ENCODE data around the gene WDR17. TPM values are rescaled to one million over a fixed set of nuclear protein-coding genes. Genes with fewer than 3 reads are reported as not detected.
A peak's percentile ranks its signal among the peaks of the same experiment; 100 is the strongest.

Gene WDR17
- total RNA-seq, 2 donors from 2014 or later: 3.5 to 7.3 TPM

DNA sequence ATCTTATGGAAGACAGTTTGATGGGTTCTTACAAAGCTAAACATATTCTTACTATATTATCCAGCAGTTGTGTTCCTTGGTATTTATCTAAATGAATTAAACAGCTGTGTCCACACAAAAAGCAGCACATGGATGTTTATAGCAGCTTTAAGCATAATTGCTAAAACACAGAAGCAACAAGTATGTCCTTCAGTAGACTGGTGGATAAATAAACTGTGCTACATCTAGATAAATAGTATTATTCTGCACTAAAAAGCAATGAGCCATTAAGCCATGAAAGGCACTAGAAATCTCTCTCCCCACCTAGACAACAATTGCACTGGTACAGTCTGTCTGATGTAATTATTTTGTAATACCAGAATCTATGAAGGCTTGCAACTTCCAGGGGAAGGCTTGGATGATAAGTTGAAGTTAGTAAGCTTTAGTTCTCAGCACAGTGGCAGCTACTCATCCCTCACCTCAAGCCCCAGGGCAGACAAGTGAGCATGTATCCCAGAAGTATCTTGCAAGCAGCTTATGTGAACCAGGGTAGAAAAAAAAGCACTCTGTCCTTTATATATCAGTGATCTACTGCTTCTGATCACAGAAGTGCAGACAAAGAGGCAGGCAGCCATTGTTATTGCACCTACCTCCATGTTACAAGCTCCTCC, 36.9 kb downstream of the WDR17 start:
- H3K27ac Mint-ChIP-seq: no peak overlapping the region
- TF ChIP-seq, protein P1, sequence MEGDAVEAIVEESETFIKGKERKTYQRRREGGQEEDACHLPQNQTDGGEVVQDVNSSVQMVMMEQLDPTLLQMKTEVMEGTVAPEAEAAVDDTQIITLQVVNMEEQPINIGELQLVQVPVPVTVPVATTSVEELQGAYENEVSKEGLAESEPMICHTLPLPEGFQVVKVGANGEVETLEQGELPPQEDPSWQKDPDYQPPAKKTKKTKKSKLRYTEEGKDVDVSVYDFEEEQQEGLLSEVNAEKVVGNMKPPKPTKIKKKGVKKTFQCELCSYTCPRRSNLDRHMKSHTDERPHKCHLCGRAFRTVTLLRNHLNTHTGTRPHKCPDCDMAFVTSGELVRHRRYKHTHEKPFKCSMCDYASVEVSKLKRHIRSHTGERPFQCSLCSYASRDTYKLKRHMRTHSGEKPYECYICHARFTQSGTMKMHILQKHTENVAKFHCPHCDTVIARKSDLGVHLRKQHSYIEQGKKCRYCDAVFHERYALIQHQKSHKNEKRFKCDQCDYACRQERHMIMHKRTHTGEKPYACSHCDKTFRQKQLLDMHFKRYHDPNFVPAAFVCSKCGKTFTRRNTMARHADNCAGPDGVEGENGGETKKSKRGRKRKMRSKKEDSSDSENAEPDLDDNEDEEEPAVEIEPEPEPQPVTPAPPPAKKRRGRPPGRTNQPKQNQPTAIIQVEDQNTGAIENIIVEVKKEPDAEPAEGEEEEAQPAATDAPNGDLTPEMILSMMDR (conservative IDR thresholded peaks at IDR 0.05): no peak
- H3K9me3 Mint-ChIP-seq: peaks cover 10% of the 10 kb centered on the region
- H3K27ac ChIP-seq (ENCODE audit: low read depth, low read length): no peak overlapping the region
- DNase-seq: no peak
- H3K4me3 ChIP-seq (ENCODE audit: low read length): no peak overlapping the region
- H3K9ac ChIP-seq (ENCODE audit: extremely low read depth, low read length, poor library complexity, severe bottlenecking): no peak overlapping the region
- H3K36me3 Mint-ChIP-seq (ENCODE audit: low read depth): no peaks in the 10 kb centered on the region
- H3K4me1 Mint-ChIP-seq: no peaks in the 10 kb centered on the region
- no peaks in the 10 kb centered on the region for H3K4me1 ChIP-seq (ENCODE audit: control insufficient read depth, insufficient read depth, low read length)
- H3K36me3 ChIP-seq (ENCODE audit: control insufficient read depth, insufficient read depth, low read length): no peaks in the 10 kb centered on the region
- H3K27me3 ChIP-seq (ENCODE audit: control insufficient read depth, insufficient read depth, low read length, poor library complexity, severe bottlenecking): no peaks in the 10 kb centered on the region
- peaks cover 13% of the 10 kb centered on the region for H3K9me3 ChIP-seq (ENCODE audit: control insufficient read depth, low read length)
- no peaks in the 10 kb centered on the region for H3K27me3 Mint-ChIP-seq (ENCODE audit: insufficient read depth)
- H3K4me3 Mint-ChIP-seq: no peak overlapping the region

DNA sequence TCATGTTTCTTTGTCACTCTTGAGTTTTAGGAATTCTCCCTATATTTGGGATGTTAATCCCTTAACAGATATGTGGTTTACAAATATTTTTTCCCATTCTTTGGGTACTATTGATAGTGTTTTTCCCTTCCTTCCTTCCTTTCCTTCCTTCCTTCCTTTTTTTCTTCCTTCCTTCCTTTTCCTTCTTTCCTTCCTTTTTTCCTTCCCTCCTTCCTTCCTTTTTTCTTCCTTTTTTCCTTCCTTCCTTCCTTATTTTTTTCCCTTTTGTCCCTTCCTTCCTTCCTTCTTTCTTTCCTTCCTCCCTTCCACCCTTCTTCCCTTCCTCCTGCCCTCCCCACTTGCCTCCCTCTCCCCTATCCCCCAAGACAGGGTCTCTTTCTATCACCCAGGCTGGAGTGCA, 42.1 kb downstream of the WDR17 start:
- no peak overlapping the region for H3K4me3 Mint-ChIP-seq

DNA sequence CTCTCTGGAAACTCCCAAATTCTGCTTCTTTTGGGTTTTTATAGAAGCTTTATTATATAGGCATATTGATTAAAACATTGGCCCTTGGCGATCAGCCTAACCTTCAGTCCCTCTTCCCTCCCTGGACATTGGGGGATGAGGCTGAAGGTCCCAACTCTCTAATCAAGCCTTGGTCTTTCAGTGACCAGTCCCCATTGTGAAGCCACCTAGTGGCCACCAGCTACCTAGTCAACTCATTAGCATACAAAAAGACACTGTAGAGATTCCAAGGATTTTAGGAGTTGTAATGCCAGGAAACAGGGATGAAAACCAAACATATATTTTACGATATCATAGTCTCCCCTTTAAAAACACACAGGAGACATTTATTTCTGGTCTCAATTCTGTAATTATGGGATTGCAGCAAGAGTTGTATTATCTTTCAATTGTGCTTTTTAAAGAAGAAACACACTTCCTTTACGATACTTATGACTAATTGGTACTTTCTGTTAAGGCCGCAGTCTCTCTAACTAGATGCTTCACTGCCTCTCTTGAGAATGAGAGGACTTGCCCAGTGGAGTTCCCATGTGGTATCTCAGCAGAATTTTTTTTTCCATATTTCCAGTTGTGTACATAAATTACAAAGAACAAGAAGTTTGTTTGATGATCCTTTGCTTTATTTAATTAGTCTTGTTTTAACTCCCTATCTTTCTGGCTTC, 58.2 kb downstream of the WDR17 start:
- Mint-ChIP-seq H3K36me3 (ENCODE audit: low read depth) (no peaks in the 10 kb centered on the region), H3K9me3 (no peaks in the 10 kb centered on the region), H3K4me1 (no peaks in the 10 kb centered on the region), H3K27ac (no peak overlapping the region), H3K4me3 (no peak overlapping the region), H3K27me3 (ENCODE audit: insufficient read depth) (no peaks in the 10 kb centered on the region)
- H3K4me1 ChIP-seq (ENCODE audit: control insufficient read depth, insufficient read depth, low read length): no peaks in the 10 kb centered on the region
- WGBS, 2 experiments (ENCODE audit: insufficient coverage in 1 of 2, insufficient read length in 1 of 2): 82 to 93% methylated on average over 2 to 4 of the region's 4 CpGs
- no peaks in the 10 kb centered on the region for H3K9me3 ChIP-seq (ENCODE audit: control insufficient read depth, low read length)
- peak; percentile 73 for DNase-seq
- H3K27ac ChIP-seq (ENCODE audit: low read depth, low read length): no peak overlapping the region
- no peaks in the 10 kb centered on the region for H3K27me3 ChIP-seq (ENCODE audit: control insufficient read depth, insufficient read depth, low read length, poor library complexity, severe bottlenecking)
- H3K36me3 ChIP-seq (ENCODE audit: control insufficient read depth, insufficient read depth, low read length): no peaks in the 10 kb centered on the region
- no peak overlapping the region for H3K4me3 ChIP-seq (ENCODE audit: low read length)
- H3K9ac ChIP-seq (ENCODE audit: extremely low read depth, low read length, poor library complexity, severe bottlenecking): no peak overlapping the region
- TF ChIP-seq, protein P1 (conservative IDR thresholded peaks at IDR 0.05): peak; percentile 89

More for the DNA sequence above, 42.1 kb downstream of the WDR17 start:
- Histone ChIP-seq H3K9me3 (ENCODE audit: control insufficient read depth, low read length) (peaks cover 6% of the 10 kb centered on the region), H3K27me3 (ENCODE audit: control insufficient read depth, insufficient read depth, low read length, poor library complexity, severe bottlenecking) (no peaks in the 10 kb centered on the region), H3K36me3 (ENCODE audit: control insufficient read depth, insufficient read depth, low read length) (no peaks in the 10 kb centered on the region), H3K4me3 (ENCODE audit: low read length) (no peak overlapping the region), H3K4me1 (ENCODE audit: control insufficient read depth, insufficient read depth, low read length) (no peaks in the 10 kb centered on the region), H3K9ac (ENCODE audit: extremely low read depth, low read length, poor library complexity, severe bottlenecking) (no peak overlapping the region), H3K27ac (ENCODE audit: low read depth, low read length) (no peak overlapping the region)
- Mint-ChIP-seq H3K27ac (no peak overlapping the region), H3K9me3 (peaks cover 8% of the 10 kb centered on the region), H3K36me3 (ENCODE audit: low read depth) (no peaks in the 10 kb centered on the region), H3K27me3 (ENCODE audit: insufficient read depth) (no peaks in the 10 kb centered on the region), H3K4me1 (peaks cover 5% of the 10 kb centered on the region)
- TF ChIP-seq, protein P1 (conservative IDR thresholded peaks at IDR 0.05): no peak
- DNase-seq: no peak

Measured in endodermal cell (in vitro differentiated cells).